Mesenchymal stem cell (in vitro differentiated cells and primary cell): ENCODE data around the gene PDPN. TPM values are rescaled to one million over a fixed set of nuclear protein-coding genes. Genes with fewer than 3 reads are reported as not detected.
A peak's percentile ranks its signal among the peaks of the same experiment; 100 is the strongest.

ENCODE experiments used
- DNase-seq: peaks from one replicate; pipeline ENCODE4 v3.0.0-alpha.2; 2013
- H2AFZ ChIP-seq: one replicate; pipeline ENCODE4 v1.6.1; 2013; ENCODE audit warnings: low read depth, mild to moderate bottlenecking, control low read depth, inconsistent platforms, low read length, moderate library complexity
- H2AK5ac ChIP-seq: 2 replicates; pipeline ENCODE4 v1.6.1; 2013; ENCODE audit warnings: low read length, moderate library complexity, mild to moderate bottlenecking, inconsistent platforms; ENCODE audit not compliant: severe bottlenecking
- H2BK120ac ChIP-seq: one replicate; pipeline ENCODE4 v1.6.1; 2013; ENCODE audit warnings: low read depth, mild to moderate bottlenecking, inconsistent platforms, low read length, moderate library complexity
- H2BK12ac ChIP-seq, 2 experiments: one replicate each; pipeline ENCODE4 v1.6.1; 2013; ENCODE audit warnings: inconsistent platforms in 2 of 2, low read length in 2 of 2, mild to moderate bottlenecking in 2 of 2, moderate library complexity in 2 of 2, control low read depth in 1 of 2
- H2BK15ac ChIP-seq: one replicate; pipeline ENCODE4 v1.6.1; 2013; ENCODE audit warnings: mild to moderate bottlenecking, low read depth, inconsistent platforms; ENCODE audit not compliant: poor library complexity, severe bottlenecking
- H2BK5ac ChIP-seq: 2 replicates; pipeline ENCODE4 v1.6.1; 2013; ENCODE audit warnings: low read depth, mild to moderate bottlenecking, low read length, control low read depth, inconsistent platforms; ENCODE audit not compliant: poor library complexity, severe bottlenecking
- H3K14ac ChIP-seq, 2 experiments: one replicate each; pipeline ENCODE4 v1.6.1; 2013; ENCODE audit warnings: inconsistent platforms in 2 of 2, low read length in 2 of 2, control low read depth in 1 of 2, mild to moderate bottlenecking in 1 of 2, moderate library complexity in 1 of 2
- H3K18ac ChIP-seq, 2 experiments: one replicate each; pipeline ENCODE4 v1.6.1; 2013; ENCODE audit warnings: inconsistent platforms in 2 of 2, low read length in 2 of 2, control low read depth in 1 of 2, low read depth in 1 of 2, mild to moderate bottlenecking in 1 of 2
- H3K23ac ChIP-seq, 2 experiments: one replicate each; pipeline ENCODE4 v1.6.1; 2013; ENCODE audit warnings: inconsistent platforms in 2 of 2, low read length in 2 of 2, mild to moderate bottlenecking in 2 of 2, moderate library complexity in 2 of 2, control low read depth in 1 of 2
- H3K27ac ChIP-seq: 2 replicates; pipeline ENCODE4 v1.5.1; 2013; ENCODE audit warnings: mild to moderate bottlenecking, moderate library complexity, low read length, control low read depth, inconsistent platforms; ENCODE audit not compliant: poor library complexity, severe bottlenecking
- H3K27me3 ChIP-seq, 2 experiments: 2 replicates each; pipeline versions ENCODE4 v1.6.1 to v1.7.0; 2013; ENCODE audit warnings: low read length in 2 of 2, mild to moderate bottlenecking in 2 of 2, moderate library complexity in 2 of 2, control low read depth in 1 of 2, inconsistent platforms in 1 of 2; ENCODE audit not compliant: control insufficient read depth in 1 of 2, insufficient read depth in 1 of 2
- H3K36me3 ChIP-seq, 2 experiments: 2 replicates each; pipeline versions ENCODE4 v1.6.1 to v1.7.0; 2013; ENCODE audit warnings: low read length in 2 of 2, control low read depth in 1 of 2, inconsistent platforms in 1 of 2, low read depth in 1 of 2, mild to moderate bottlenecking in 1 of 2; ENCODE audit not compliant: insufficient read depth in 2 of 2, control insufficient read depth in 1 of 2
- H3K4ac ChIP-seq, 2 experiments: one replicate each; pipeline ENCODE4 v1.6.1; 2013; ENCODE audit warnings: inconsistent platforms in 2 of 2, low read length in 2 of 2, mild to moderate bottlenecking in 2 of 2, moderate library complexity in 2 of 2, control low read depth in 1 of 2, low read depth in 1 of 2
- H3K4me1 ChIP-seq: 2 replicates; pipeline ENCODE4 v1.6.1; 2013; ENCODE audit warnings: low read depth, low read length, control low read depth; ENCODE audit not compliant: control insufficient read depth, insufficient read depth
- H3K4me2 ChIP-seq: 2 replicates; pipeline ENCODE4 v1.6.1; 2013; ENCODE audit warnings: low read length, mild to moderate bottlenecking, inconsistent platforms; ENCODE audit not compliant: poor library complexity, severe bottlenecking
- H3K4me3 ChIP-seq, 2 experiments: 2 replicates each; pipeline versions ENCODE4 v1.5.1 to v1.7.0; 2013; ENCODE audit warnings: low read length in 2 of 2, mild to moderate bottlenecking in 2 of 2, control low read depth in 1 of 2, low read depth in 1 of 2; ENCODE audit not compliant: insufficient read depth in 1 of 2
- H3K79me1 ChIP-seq: replicated peaks from 2 replicates; pipeline ENCODE4 v1.6.1; 2013; ENCODE audit warnings: mild to moderate bottlenecking, control low read depth, low read length, inconsistent platforms; ENCODE audit not compliant: poor library complexity, severe bottlenecking
- H3K9ac ChIP-seq: 2 replicates; pipeline ENCODE4 v1.7.0; 2013; ENCODE audit warnings: mild to moderate bottlenecking, low read length, moderate library complexity
- H3K9me3 ChIP-seq: 2 replicates; pipeline ENCODE4 v1.7.0; 2013; ENCODE audit warnings: mild to moderate bottlenecking, low read length; ENCODE audit not compliant: control insufficient read depth
- H4K8ac ChIP-seq: one replicate; pipeline ENCODE4 v1.6.1; 2013; ENCODE audit warnings: inconsistent platforms, mild to moderate bottlenecking, low read length, moderate library complexity
- H4K91ac ChIP-seq: one replicate; pipeline ENCODE4 v1.6.1; 2013; ENCODE audit warnings: mild to moderate bottlenecking, low read length, inconsistent platforms
- WGBS: methylation state at CpG from one replicate; pipeline ENCODE4 v1.1.7; 2013; ENCODE audit warnings: mixed read lengths; 5-methylcytosine and 5-hydroxymethylcytosine counted together
- polyA plus RNA-seq, 2 experiments: library from polyadenylated mRNA; stranded (reverse); fragments of 200-250 nt; gene quantifications; one replicate each; pipeline ENCODE4 v1.2.3, GENCODE V29; 2013

PDPN gene, protein sequence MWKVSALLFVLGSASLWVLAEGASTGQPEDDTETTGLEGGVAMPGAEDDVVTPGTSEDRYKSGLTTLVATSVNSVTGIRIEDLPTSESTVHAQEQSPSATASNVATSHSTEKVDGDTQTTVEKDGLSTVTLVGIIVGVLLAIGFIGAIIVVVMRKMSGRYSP
- polyA plus RNA-seq (2013, experiment 1 of 2): 161 TPM
- 163 TPM for polyA plus RNA-seq (2013, experiment 2 of 2)

DNA sequence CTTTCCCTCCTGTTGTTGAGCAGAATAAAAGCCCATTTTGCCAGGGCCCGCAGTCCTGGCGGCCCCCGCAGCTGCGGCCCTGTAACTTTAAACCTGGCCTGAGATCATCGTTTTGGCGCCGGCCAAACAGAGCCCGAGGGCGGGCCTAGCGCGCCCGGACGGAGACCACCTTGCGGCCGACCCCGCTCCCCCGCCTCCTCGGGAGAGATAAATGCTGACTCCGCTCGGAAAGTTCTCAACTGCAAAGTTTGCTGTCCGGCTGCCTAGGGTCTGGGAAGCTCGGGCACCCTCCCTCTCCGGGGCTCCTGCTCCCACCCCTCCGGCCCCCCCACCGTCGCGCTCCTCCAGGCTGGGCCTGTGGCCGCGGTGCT lies at the start of gene PDPN:
TSS of gene PDPN (plus strand) at position 238 of the 371 bp plus-strand sequence. CDS start 202 bp downstream, outside the sequence.
- peak within 1 kb of the TSS; percentile 18 for H4K91ac ChIP-seq
- H3K4ac ChIP-seq: no peak within 1 kb of the TSS
- H3K9me3 ChIP-seq: no peaks in the 10 kb centered on the region
- H3K4me2 ChIP-seq: peak within 1 kb of the TSS; percentile 27
- no peak within 1 kb of the TSS for H2AFZ ChIP-seq
- H3K27ac ChIP-seq: no peak within 1 kb of the TSS
- H2BK5ac ChIP-seq: no peak within 1 kb of the TSS
- DNase-seq: peak; percentile 53
- peak within 1 kb of the TSS; percentile 96 for H3K9ac ChIP-seq
- no peak within 1 kb of the TSS for H3K23ac ChIP-seq
- no peak within 1 kb of the TSS for H2BK120ac ChIP-seq
- H3K4me1 ChIP-seq: peaks cover 6% of the 10 kb centered on the region
- 2% methylated on average over 29 of the region's 29 CpGs for WGBS
- H3K14ac ChIP-seq: peak within 1 kb of the TSS in 1 of 2 experiments; percentile 35
- peaks cover 25 to 34% of the 10 kb centered on the region in 2 experiments for H3K27me3 ChIP-seq
- no peak within 1 kb of the TSS for H2BK15ac ChIP-seq
- no peaks in the 10 kb centered on the region for H3K79me1 ChIP-seq
- peak within 1 kb of the TSS; percentile 9 to 74 for H3K18ac ChIP-seq
- peak within 1 kb of the TSS; percentile 32 for H4K8ac ChIP-seq
- H2BK12ac ChIP-seq: no peak within 1 kb of the TSS
- no peaks in the 10 kb centered on the region for H3K36me3 ChIP-seq
- no peak within 1 kb of the TSS for H2AK5ac ChIP-seq
- H3K4me3 ChIP-seq: peak within 1 kb of the TSS; percentile 40 to 88

DNA sequence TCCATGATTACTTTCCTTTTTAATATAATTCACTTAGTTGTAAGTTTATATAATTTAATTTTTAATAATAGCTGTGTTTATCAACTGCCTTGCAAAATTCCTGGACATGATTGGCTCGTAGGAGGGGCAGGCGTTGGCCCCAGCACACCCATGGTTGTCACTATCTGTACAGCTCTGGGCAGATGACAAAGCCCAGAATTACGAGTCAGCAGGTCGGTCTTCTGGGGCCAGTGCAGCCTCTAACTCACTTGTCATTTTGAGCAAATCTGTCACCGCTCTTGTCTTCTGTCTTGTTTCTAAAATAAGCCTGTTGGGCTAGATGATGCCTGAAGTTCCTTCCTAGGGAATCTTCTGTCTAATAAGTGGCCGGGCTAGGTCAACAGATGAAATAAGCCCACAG lies 48.4 kb upstream of the PDPN start:
- Histone ChIP-seq H3K4ac (no peak overlapping the region), H3K27me3 (peaks cover 0 to 6% of the 10 kb centered on the region in 2 experiments), H2AFZ (no peak overlapping the region), H2AK5ac (no peak overlapping the region), H3K9ac (no peak overlapping the region), H4K8ac (no peak overlapping the region), H2BK12ac (no peak overlapping the region), H3K14ac (no peak overlapping the region), H3K79me1 (no peaks in the 10 kb centered on the region), H3K27ac (no peak overlapping the region), H3K4me1 (no peaks in the 10 kb centered on the region), H3K36me3 (no peaks in the 10 kb centered on the region), H3K4me3 (no peak overlapping the region), H3K18ac (no peak overlapping the region), H3K4me2 (no peak overlapping the region), H3K23ac (no peak overlapping the region), H2BK5ac (no peak overlapping the region), H2BK15ac (no peak overlapping the region), H3K9me3 (no peaks in the 10 kb centered on the region), H2BK120ac (no peak overlapping the region), H4K91ac (no peak overlapping the region)
- DNase-seq: no peak
- WGBS: 79% methylated on average over 6 of the region's 6 CpGs

DNA sequence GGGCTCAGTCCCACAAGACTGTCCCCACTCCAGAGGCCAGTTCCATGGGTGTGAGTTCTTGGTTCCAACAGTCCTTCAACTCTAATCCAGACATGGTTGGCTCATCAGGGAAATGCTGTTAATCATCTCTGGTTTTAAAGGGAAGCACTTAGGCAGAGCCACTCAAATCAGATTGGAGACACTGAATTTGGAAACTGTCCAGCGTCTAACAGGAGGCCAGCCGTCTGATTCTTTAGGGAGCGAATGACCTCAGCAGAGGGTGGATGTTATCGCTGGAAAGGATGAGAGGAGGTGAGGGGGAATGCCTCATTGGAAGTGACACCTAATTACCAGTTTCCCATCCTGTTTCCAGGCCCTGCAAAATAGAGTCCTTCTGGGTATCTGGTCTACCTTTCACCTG lies 47.1 kb upstream of the PDPN start:
- no peak overlapping the region for H3K4me3 ChIP-seq
- no peak overlapping the region for H3K9ac ChIP-seq
- H3K27ac ChIP-seq: no peak overlapping the region
- H3K18ac ChIP-seq: no peak overlapping the region
- H2BK120ac ChIP-seq: no peak overlapping the region
- H2BK12ac ChIP-seq: no peak overlapping the region
- H2BK15ac ChIP-seq: no peak overlapping the region
- no peak overlapping the region for H3K4ac ChIP-seq
- WGBS: 75% methylated on average over 3 of the region's 4 CpGs
- no peak overlapping the region for H3K4me2 ChIP-seq
- no peak overlapping the region for H2BK5ac ChIP-seq
- H3K4me1 ChIP-seq: no peaks in the 10 kb centered on the region
- no peaks in the 10 kb centered on the region for H3K36me3 ChIP-seq
- H3K27me3 ChIP-seq: peaks cover 0 to 13% of the 10 kb centered on the region in 2 experiments
- no peaks in the 10 kb centered on the region for H3K9me3 ChIP-seq
- no peak overlapping the region for H4K8ac ChIP-seq
- DNase-seq: no peak
- H3K79me1 ChIP-seq: no peaks in the 10 kb centered on the region
- no peak overlapping the region for H2AFZ ChIP-seq
- H3K23ac ChIP-seq: no peak overlapping the region
- H2AK5ac ChIP-seq: no peak overlapping the region
- no peak overlapping the region for H3K14ac ChIP-seq
- no peak overlapping the region for H4K91ac ChIP-seq

DNA sequence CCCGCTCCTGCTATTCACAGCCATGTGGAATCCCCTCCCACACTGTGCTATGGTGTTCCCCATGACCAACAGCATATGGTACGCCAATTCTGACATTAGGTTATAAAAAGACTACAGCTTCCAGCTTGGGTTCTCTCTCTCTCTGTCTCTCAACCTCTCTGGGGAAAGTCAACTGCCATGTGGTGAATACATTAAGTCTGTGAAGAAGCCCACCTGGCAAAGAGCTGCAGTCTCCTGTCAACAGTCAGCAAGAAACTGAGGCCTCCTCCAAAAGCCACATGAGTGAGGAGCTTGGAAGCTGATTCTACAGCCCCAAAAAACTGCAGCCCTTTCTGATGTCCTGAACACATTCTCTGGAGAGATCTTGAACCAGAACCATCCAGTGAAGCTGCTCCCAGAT lies 44.8 kb upstream of the PDPN start:
- H3K4ac ChIP-seq: no peak overlapping the region
- no peak overlapping the region for H2AK5ac ChIP-seq
- no peaks in the 10 kb centered on the region for H3K79me1 ChIP-seq
- H2AFZ ChIP-seq: no peak overlapping the region
- no peak overlapping the region for H3K4me3 ChIP-seq
- H2BK12ac ChIP-seq: no peak overlapping the region
- H4K91ac ChIP-seq: no peak overlapping the region
- peaks cover 0 to 13% of the 10 kb centered on the region in 2 experiments for H3K27me3 ChIP-seq
- H2BK5ac ChIP-seq: no peak overlapping the region
- no peak overlapping the region for H3K14ac ChIP-seq
- H3K23ac ChIP-seq: no peak overlapping the region
- no peak overlapping the region for H3K18ac ChIP-seq
- H3K9ac ChIP-seq: no peak overlapping the region
- 77% methylated on average over 2 of the region's 2 CpGs for WGBS
- H3K36me3 ChIP-seq: no peaks in the 10 kb centered on the region
- no peaks in the 10 kb centered on the region for H3K4me1 ChIP-seq
- H3K4me2 ChIP-seq: no peak overlapping the region
- H3K27ac ChIP-seq: no peak overlapping the region
- H4K8ac ChIP-seq: no peak overlapping the region
- no peak overlapping the region for H2BK15ac ChIP-seq
- H3K9me3 ChIP-seq: no peaks in the 10 kb centered on the region
- H2BK120ac ChIP-seq: no peak overlapping the region
- no peak for DNase-seq
